ENCODE data around the gene ATG13. TPM values are rescaled to one million over a fixed set of nuclear protein-coding genes. Genes with fewer than 3 reads are reported as not detected.

Gene ATG13
- total RNA-seq, 4 donors from 2014 or later: 68.8 to 94.3 (median 90.2) TPM

- TF ChIP-seq POLR2A (IDR thresholded peaks at IDR 0.05) (no peak), EP300 (IDR thresholded peaks at IDR 0.05) (no peak), CTCF (IDR thresholded peaks at IDR 0.05) (no peak), POLR2AphosphoS5 (IDR thresholded peaks at IDR 0.05) (no peak)
- H3K27me3 ChIP-seq: no peaks in the 10 kb centered on the region
- no peaks in the 10 kb centered on the region for H3K9me3 ChIP-seq
- peaks cover 11% of the 10 kb centered on the region for H3K4me1 ChIP-seq
- DNase-seq (ENCODE audit: low spot score in 2 of 2): peak in 1 of 2 donors; percentile 64
- WGBS: 69% methylated on average over 6 of the region's 6 CpGs
- peak overlapping the region; percentile 60 for H3K27ac ChIP-seq
- H3K4me3 ChIP-seq: no peak overlapping the region
- peaks cover 94% of the 10 kb centered on the region for H3K36me3 ChIP-seq
Observed at GRCh38 chr11:46664612-46665011, 47.3 kb downstream of the ATG13 start.

GRCh38 chr11:46665356-46665755, 48.0 kb downstream of the ATG13 start:
- TF ChIP-seq EP300 (IDR thresholded peaks at IDR 0.05): no peak
- TF ChIP-seq POLR2A (IDR thresholded peaks at IDR 0.05): no peak
- TF ChIP-seq CTCF (IDR thresholded peaks at IDR 0.05): no peak
- no peak for TF ChIP-seq POLR2AphosphoS5 (IDR thresholded peaks at IDR 0.05)
- Histone ChIP-seq H3K4me3 (no peak overlapping the region), H3K36me3 (peaks cover 97% of the 10 kb centered on the region), H3K27me3 (no peaks in the 10 kb centered on the region), H3K27ac (peak overlapping the region; percentile 60), H3K9me3 (no peaks in the 10 kb centered on the region), H3K4me1 (peaks cover 8% of the 10 kb centered on the region)
- WGBS: 50% methylated on average over 1 of the region's 1 CpG
- DNase-seq (ENCODE audit: low spot score in 2 of 2): peak in 1 of 2 donors; percentile 57

- TF ChIP-seq EP300 (IDR thresholded peaks at IDR 0.05): no peak
- TF ChIP-seq POLR2A (IDR thresholded peaks at IDR 0.05): no peak
- no peak for TF ChIP-seq CTCF (IDR thresholded peaks at IDR 0.05)
- no peak for TF ChIP-seq POLR2AphosphoS5 (IDR thresholded peaks at IDR 0.05)
- peak overlapping the region; percentile 60 for H3K27ac ChIP-seq
- H3K4me1 ChIP-seq: peaks cover 8% of the 10 kb centered on the region
- WGBS: 69% methylated on average over 5 of the region's 5 CpGs
- no peak overlapping the region for H3K4me3 ChIP-seq
- no peaks in the 10 kb centered on the region for H3K27me3 ChIP-seq
- H3K36me3 ChIP-seq: peaks cover 98% of the 10 kb centered on the region
- no peaks in the 10 kb centered on the region for H3K9me3 ChIP-seq
- peak; percentile 50 to 60 for DNase-seq (ENCODE audit: low spot score in 2 of 2)
Observed at GRCh38 chr11:46666516-46666915, 49.2 kb downstream of the ATG13 start.

GRCh38 chr11:46667043-46667481, 49.7 kb downstream of the ATG13 start:
- no peaks in the 10 kb centered on the region for H3K27me3 ChIP-seq
- peak; percentile 38 to 46 for DNase-seq (ENCODE audit: low spot score in 2 of 2)
- H3K9me3 ChIP-seq: no peaks in the 10 kb centered on the region
- H3K4me3 ChIP-seq: no peak overlapping the region
- TF ChIP-seq POLR2AphosphoS5 (IDR thresholded peaks at IDR 0.05): no peak
- no peak for TF ChIP-seq EP300 (IDR thresholded peaks at IDR 0.05)
- H3K36me3 ChIP-seq: peaks cover 98% of the 10 kb centered on the region
- 79% methylated on average over 2 of the region's 2 CpGs for WGBS
- peak overlapping the region; percentile 60 for H3K27ac ChIP-seq
- H3K4me1 ChIP-seq: peaks cover 8% of the 10 kb centered on the region

GRCh38 chr11:46668480-46669085, 51.2 kb downstream of the ATG13 start:
- peaks cover 13% of the 10 kb centered on the region for H3K4me1 ChIP-seq
- 94% methylated on average over 9 of the region's 12 CpGs for WGBS
- no peaks in the 10 kb centered on the region for H3K9me3 ChIP-seq
- peak; percentile 25 to 57 for DNase-seq (ENCODE audit: low spot score in 2 of 2)
- no peak overlapping the region for H3K27ac ChIP-seq
- H3K4me3 ChIP-seq: no peak overlapping the region
- TF ChIP-seq POLR2AphosphoS5 (IDR thresholded peaks at IDR 0.05) (no peak), POLR2A (IDR thresholded peaks at IDR 0.05) (no peak), CTCF (IDR thresholded peaks at IDR 0.05) (no peak)
- H3K36me3 ChIP-seq: peaks cover 99% of the 10 kb centered on the region
- no peaks in the 10 kb centered on the region for H3K27me3 ChIP-seq
